CD4-positive, alpha-beta T cell treated with Interleukin-4 for 4 hours (primary cell): ENCODE results near the gene POLD2.

Experiments used
- DNase-seq: peaks from one replicate; pipeline ENCODE4 v3.0.0-alpha.2; 2020

Gene POLD2

GRCh38 chr7:44100458-44101302 lies 22.7 kb downstream of the POLD2 start:
- no peak for DNase-seq

GRCh38 chr7:44099669-44100068 lies 23.7 kb downstream of the POLD2 start:
- DNase-seq: no peak

- no peak for DNase-seq
Observed at GRCh38 chr7:44098092-44099068, 25.0 kb downstream of the POLD2 start.

- DNase-seq: no peak
Observed at GRCh38 chr7:44097064-44097932, 26.1 kb downstream of the POLD2 start.

- no peak for DNase-seq
Observed at GRCh38 chr7:44096326-44096881, 26.9 kb downstream of the POLD2 start.

- DNase-seq: no peak
Observed at GRCh38 chr7:44095781-44096180, 27.6 kb downstream of the POLD2 start.

- no peak for DNase-seq
Observed at GRCh38 chr7:44094883-44095592, 28.3 kb downstream of the POLD2 start.

GRCh38 chr7:44094365-44094764 lies 29.0 kb downstream of the POLD2 start:
- no peak for DNase-seq

GRCh38 chr7:44093102-44093641 lies 30.2 kb downstream of the POLD2 start:
- DNase-seq: no peak

- no peak for DNase-seq
Observed at GRCh38 chr7:44087911-44088838, 35.2 kb downstream of the POLD2 start.

GRCh38 chr7:44086627-44087026 lies 36.7 kb downstream of the POLD2 start:
- no peak for DNase-seq

GRCh38 chr7:44085546-44085945 lies 37.8 kb downstream of the POLD2 start:
- DNase-seq: no peak

GRCh38 chr7:44084701-44085100 lies 38.6 kb downstream of the POLD2 start:
- no peak for DNase-seq

GRCh38 chr7:44083796-44084195 lies 39.6 kb downstream of the POLD2 start:
- DNase-seq: no peak

GRCh38 chr7:44082541-44083207 lies 40.7 kb downstream of the POLD2 start:
- DNase-seq: peak; percentile 99

GRCh38 chr7:44081266-44081748 lies 42.0 kb downstream of the POLD2 start:
- peak; percentile 46 for DNase-seq

GRCh38 chr7:44080686-44081265 lies 42.6 kb downstream of the POLD2 start:
- no peak for DNase-seq

- DNase-seq: no peak
Observed at GRCh38 chr7:44080118-44080517, 43.2 kb downstream of the POLD2 start.
